Prostate gland (tissue), 2 donors: ENCODE data around the gene RASGRP1.

Experiments used
- CTCF ChIP-seq, 4 experiments: fragments of 200-600 bp in 2 of 4; fragments of 450-650 bp in 2 of 4; sonication (generic) in 2 of 4; IDR thresholded peaks; 1 replicate in 3 of 4; 2 replicates in 1 of 4; pipeline ENCODE4 v1.5.1; 2016 to 2019; ENCODE audit warnings: antibody characterized with exemption in 4 of 4, mild to moderate bottlenecking in 2 of 4, moderate library complexity in 2 of 4
- POLR2AphosphoS5 ChIP-seq: sonication (generic); formaldehyde crosslinking; IDR thresholded peaks from one replicate; pipeline ENCODE4 v1.6.1; 2017; ENCODE audit warnings: antibody characterized with exemption

- TF ChIP-seq POLR2AphosphoS5 (no peak), CTCF (IDR thresholded peaks at IDR 0.05) (no peak)
Measured at GRCh38 chr15:38518084-38518483, 46.5 kb downstream of the RASGRP1 start.
